HG02970 (cell line): ENCODE data around the gene TMEM139.
A peak's percentile ranks its signal among the peaks of the same experiment; 100 is the strongest.
"Not testable (repeated sequence)": the region's sequence is repeated elsewhere in the genome, so short reads cannot be mapped to it uniquely, and the experiment has no call there.

Experiments
- ATAC-seq: cut with Tn5 transposase; IDR thresholded peaks from one replicate; pipeline ENCODE4 v1.9.1; 2021; ENCODE audit warnings: mild to moderate bottlenecking, moderate library complexity, moderate number of reproducible peaks; ENCODE audit not compliant: unreplicated experiment, low FRiP score

TMEM139 gene

DNA sequence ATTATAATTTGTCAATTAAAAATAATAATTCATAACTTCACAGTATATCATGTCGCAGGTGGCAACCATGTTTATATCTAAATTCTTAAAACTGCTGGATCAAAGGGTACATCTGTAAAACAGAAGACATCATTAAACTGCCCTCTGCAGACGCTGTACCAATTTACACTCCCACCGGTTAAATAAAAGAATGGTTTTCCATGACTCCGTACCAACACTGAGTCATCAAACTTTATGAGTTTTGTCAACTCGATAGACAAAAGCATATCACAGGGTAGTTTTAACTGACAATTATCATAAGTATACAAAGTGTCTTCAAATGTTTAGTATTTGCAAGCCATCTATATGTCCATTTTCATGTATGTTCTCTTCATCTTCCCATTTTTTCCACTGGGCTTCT is 27.3 kb upstream of the TMEM139 start:
- ATAC-seq = no peak

- ATAC-seq = no peak
Observed at GRCh38 chr7:143258831-143259230, 25.9 kb upstream of the TMEM139 start.

DNA sequence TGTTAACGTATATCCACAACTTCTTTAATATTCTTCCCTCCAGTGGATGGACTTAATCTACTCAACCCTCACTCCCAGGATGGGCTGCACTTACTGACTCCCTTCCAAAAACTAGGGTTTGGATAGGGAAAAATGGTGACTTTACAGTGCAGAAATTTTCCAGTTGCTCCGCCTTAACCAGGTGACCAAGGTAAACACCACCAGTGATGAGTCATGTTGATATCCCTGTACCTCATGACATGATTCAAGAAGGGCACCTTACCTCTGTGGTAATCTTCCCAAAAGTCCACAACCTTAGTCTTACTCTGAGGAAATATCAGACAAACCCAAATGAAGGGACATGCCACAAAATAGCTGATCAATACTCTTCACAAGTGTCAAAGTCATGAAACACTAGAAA is 25.0 kb upstream of the TMEM139 start:
- ATAC-seq = no peak

DNA sequence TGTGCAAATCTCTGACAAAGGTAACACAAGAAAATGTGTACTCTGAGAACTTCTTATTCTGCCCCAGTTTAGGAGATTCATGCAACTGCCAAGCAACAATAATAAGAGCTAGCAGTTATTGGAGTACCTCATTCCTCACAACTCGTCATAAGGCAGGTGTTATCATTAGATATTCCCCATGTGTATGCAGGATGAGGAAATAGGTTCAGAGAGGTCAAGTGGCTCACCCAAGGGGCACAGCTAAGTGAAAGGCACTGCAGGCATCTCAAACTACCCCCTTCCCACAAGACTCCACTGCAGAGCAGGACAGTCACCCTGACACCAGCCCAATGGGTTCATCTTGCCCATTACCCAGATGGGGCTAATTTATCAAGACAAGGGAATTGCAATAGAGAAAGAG is 22.9 kb upstream of the TMEM139 start:
- ATAC-seq = no peak

DNA sequence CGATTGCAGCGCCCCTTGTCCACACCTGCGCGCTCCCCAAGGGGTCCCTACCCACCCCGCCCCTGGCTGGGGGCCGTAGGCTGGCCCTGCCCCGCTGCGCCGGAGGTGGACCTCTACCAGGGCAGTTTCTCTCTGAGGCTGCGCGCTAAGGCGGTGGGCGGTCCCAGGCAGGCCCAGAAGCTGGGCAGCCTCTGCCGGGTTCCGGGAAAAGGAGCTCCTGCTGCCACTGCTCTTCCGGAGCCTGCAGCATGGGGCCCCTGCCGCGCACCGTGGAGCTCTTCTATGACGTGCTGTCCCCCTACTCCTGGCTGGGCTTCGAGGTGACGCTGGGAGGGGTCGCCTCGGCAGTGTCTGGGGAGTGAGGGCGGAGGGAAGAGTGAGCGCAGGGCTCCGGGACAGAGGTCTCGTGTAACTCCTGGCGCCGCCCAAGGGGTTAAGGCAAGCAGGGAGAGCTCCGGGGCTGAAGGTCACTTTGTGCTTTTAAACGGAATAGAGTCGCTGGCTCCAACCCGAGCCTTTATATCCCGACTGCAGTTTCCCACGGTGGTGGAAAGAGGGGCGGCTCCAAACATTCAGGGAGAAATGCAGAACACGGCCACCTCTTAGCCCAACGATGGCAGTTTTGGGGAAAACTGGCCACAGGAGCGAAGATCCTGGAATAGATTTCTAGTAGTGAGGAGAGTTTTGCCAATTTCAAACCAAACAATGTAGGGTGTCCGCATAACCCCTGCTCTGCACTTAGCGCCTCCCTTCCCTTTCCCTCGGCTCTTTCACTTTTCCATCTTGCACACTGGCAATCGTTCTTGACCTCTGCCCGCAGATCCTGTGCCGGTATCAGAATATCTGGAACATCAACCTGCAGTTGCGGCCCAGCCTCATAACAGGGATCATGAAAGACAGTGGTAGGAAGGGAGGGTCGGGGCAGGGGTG is 21.2 kb upstream of the TMEM139 start, which contains the start of gene GSTK1:
Gene GSTK1, plus strand, starts transcription at position 176 of the 930 bp plus-strand sequence. Its CDS starts 73 bp downstream, at position 249.
- peak; percentile 94 for ATAC-seq

DNA sequence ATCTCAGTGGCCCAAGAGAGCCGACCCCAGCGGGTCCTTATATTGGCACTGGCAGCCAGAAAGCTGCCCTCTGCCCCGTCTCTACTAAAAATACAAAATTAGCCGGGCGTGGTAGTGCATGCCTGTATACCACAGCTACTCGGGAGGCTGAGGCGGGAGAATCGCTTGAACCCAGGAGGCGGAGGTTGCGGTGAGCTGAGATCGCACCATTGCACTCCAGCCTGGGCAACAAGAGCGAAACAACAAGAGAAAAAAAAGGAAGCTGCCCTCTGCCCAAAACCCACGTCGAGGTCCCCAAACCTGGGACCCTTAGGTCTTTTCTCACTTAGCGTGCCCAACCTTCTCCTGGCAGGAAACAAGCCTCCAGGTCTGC is 20.6 kb upstream of the TMEM139 start:
- ATAC-seq = not testable (repeated sequence)

DNA sequence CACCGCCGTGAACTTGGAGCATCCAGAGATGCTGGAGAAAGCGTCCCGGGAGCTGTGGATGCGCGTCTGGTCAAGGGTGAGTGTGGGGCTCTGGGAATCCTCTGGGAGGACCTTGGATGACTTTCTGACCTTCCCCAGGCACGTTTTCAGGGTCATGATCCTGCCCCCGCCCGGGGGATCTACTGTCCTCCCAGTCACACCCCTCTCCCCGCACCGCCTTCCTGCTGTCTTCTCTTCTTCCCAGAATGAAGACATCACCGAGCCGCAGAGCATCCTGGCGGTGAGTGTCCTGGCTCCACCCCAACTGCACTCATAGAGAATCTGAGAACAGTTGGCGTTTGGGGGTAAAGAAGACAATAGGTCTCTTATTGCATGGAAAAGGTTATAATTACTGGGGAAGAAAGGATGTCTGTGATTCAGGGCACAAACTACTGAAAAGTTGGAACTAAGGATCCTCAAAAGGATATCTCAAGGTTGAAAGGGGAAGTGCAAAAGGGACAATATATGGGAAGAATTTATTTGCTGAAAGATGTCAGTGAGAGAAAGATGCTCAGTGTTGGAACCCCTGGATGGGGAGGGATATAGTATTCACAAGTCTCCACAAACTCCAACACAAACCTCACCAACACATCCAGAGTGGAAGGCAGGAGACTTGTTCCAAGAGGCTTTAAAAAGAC is 19.6 kb upstream of the TMEM139 start:
- no peak for ATAC-seq

DNA sequence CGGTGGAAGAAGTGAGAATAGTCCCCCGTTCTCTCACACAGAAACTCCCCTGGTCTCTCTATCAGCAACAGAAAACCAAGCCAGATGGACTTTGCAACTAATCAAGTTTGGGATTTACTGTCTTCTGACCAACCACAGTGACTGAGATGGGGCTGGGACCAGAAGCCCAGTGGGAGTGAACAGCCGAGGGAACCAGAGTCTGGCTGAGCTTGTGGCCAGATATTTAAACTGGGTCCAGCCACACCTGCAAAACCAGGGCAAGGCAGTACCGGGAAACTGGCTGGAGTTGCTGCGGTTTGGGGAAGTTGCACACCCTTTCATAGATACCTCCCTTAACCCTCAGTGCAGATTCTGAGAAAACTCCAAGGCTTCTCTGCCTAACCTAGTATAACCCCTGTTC is 15.5 kb upstream of the TMEM139 start:
- ATAC-seq = no peak

GRCh38 chr7:143271240-143271639 is 13.5 kb upstream of the TMEM139 start:
- no peak for ATAC-seq

- ATAC-seq = no peak
Observed at GRCh38 chr7:143272871-143273270, 11.9 kb upstream of the TMEM139 start.

DNA sequence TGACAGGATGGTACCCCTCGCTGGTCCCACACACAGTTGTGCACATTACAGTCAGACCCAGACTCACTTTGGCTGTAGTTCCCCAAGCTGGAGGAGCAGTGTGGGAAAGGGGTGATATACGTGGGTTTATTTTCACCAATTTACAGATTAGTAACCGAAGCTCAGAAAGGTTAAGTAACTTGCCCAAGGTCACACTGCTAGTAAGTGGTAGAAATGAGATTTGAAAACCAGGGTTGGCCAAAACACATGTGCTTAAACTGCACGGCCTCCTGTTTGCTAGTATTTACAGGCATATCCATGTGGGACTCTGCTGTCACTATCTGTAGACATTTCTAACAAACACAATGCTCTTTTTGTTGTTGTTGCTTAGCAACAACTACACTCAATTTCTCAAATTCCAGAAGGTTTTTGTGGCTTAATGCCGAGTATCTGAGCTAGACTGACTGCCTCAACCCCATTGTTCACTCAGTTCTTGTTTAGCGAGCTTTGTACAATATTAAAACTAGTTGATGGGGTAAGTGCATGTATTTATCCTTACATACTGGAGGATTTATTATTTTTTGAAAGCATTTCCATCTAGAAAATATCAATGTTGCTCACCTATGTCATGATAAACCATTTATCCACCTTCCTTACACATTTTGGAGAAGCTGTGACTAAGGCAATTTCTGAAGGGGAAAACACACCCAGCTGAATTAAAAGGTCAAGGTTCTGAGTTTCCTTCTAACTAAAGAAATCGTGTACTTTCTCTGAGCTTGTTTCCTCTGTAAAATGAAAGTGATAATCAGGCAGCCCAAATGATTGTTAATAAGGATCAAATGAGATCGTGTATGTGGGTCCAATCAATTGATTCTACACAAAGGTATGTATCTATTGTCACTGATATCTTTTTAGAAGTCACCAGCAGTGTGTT is 5.3 kb upstream of the TMEM139 start:
- no peak for ATAC-seq

GRCh38 chr7:143280160-143280559 is 4.6 kb upstream of the TMEM139 start:
- no peak for ATAC-seq

- no peak for ATAC-seq
Observed at GRCh38 chr7:143280566-143280965, 4.2 kb upstream of the TMEM139 start.

- no peak for ATAC-seq
Observed at GRCh38 chr7:143281529-143281928, 3.2 kb upstream of the TMEM139 start.

- ATAC-seq = no peak
Observed at GRCh38 chr7:143282124-143282523, 2.6 kb upstream of the TMEM139 start.

- no peak for ATAC-seq
Observed at GRCh38 chr7:143283381-143283780, 1.4 kb upstream of the TMEM139 start.

DNA sequence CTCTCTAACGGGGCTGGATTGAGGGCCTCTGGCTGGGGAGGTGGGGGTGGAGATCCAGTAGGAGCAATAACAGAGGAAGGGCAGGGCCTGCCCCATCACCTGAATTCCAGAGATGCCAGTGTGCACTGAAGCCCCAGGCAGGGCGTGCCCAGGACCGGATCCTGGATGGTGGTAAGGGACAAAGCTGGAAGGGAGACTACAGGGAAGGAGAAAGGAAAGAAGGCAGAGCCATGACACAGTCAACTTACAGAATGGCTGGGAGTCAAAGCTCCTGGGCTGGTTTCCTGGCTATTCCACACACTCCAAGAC is 666 bp downstream of the TMEM139 start:
- ATAC-seq = no peak

- no peak for ATAC-seq
Observed at GRCh38 chr7:143285806-143286521, 1.2 kb downstream of the TMEM139 start.

GRCh38 chr7:143286522-143286890 is 1.7 kb downstream of the TMEM139 start:
- no peak for ATAC-seq

- no peak for ATAC-seq
Observed at GRCh38 chr7:143287339-143287934, 2.7 kb downstream of the TMEM139 start.
